KOPT-K1 (cell line): ENCODE results near the gene FOXP1.

Experiments used
- H3K27ac ChIP-seq: fragments of 200-600 bp; sonication (generic); 2 replicates; pipeline ENCODE4 v1.5.1; 2016; ENCODE audit warnings: antibody characterized with exemption, mild to moderate bottlenecking, low read depth, low read length; ENCODE audit not compliant: poor library complexity, severe bottlenecking
- H3K36me3 ChIP-seq: fragments of 200-600 bp; sonication (generic); 2 replicates; pipeline ENCODE4 v1.5.1; 2017; ENCODE audit warnings: antibody characterized with exemption, mild to moderate bottlenecking, low read length, moderate library complexity; ENCODE audit not compliant: insufficient read depth
- H3K9me3 ChIP-seq: fragments of 200-600 bp; sonication (generic); 2 replicates; pipeline ENCODE4 v1.5.1; 2017; ENCODE audit warnings: antibody characterized with exemption, low read length, mild to moderate bottlenecking; ENCODE audit not compliant: insufficient read depth, poor library complexity, severe bottlenecking

Gene FOXP1

DNA sequence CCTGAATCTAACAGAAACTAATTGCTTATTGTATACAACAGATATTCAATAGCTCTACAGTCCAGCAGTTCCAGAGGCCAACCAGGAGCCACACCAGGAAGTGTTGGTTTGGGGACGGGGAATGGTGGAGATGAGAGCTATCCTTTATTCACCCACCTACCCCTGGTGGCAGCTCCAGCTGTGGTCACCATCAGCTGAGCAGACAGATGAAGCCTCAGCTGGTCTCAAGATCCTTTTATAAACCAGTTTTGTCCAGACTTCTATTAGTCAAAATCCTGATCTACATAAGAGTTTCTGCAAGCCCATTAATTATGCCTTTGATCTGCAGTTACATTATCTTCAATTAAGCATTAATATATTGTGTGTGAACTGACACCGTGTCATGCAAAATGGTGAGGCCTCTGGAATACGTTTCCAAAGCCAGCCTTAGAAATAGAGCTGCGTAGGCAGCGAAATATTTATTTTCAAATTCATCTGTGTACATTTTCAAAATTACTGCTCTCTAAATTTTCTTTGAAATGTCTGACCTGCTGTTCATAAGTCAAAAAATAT is 488.8 kb downstream of the FOXP1 start:
- Histone ChIP-seq H3K27ac (no peak overlapping the region), H3K9me3 (no peaks in the 10 kb centered on the region), H3K36me3 (no peaks in the 10 kb centered on the region)

DNA sequence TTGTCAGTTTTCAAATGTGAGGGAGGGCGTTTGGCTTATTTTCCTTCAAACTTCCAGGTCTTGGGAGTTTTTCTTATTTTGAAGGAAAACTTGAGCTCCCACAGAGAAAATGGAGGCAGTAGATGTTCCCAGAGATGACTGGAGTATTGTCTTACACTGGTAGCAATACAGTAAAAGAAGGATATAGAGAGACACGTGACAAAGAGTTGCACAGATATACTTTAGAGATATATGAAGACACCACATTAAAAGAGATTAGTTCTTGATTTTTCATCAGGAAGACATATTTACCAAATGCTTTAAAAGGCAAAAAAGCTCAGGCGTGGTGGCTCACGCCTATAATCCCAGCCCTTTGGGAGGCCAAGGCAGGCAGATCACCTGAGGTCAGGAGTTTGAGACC is 490.9 kb downstream of the FOXP1 start:
- no peaks in the 10 kb centered on the region for H3K36me3 ChIP-seq
- no peaks in the 10 kb centered on the region for H3K9me3 ChIP-seq
- no peak overlapping the region for H3K27ac ChIP-seq

DNA sequence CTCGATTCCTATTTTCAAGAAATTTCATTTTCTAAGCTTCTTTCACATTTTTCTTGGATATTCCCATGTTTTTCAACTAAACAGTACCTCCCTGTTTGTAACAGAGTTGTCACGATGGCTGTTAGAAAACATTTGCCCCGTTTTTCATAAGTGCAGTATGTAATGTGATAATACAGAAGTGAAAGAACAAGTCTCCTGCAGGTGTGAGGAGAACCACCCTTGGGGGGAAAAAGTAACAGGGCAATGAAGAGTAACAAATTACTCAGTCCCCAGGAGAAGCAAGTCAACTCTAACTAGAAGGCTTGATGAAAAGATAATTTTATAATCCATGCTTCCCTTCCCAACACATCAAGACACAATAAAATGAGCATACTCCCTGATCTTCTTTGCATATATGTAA is 493.3 kb downstream of the FOXP1 start:
- Histone ChIP-seq H3K27ac (no peak overlapping the region), H3K9me3 (no peaks in the 10 kb centered on the region), H3K36me3 (no peaks in the 10 kb centered on the region)

DNA sequence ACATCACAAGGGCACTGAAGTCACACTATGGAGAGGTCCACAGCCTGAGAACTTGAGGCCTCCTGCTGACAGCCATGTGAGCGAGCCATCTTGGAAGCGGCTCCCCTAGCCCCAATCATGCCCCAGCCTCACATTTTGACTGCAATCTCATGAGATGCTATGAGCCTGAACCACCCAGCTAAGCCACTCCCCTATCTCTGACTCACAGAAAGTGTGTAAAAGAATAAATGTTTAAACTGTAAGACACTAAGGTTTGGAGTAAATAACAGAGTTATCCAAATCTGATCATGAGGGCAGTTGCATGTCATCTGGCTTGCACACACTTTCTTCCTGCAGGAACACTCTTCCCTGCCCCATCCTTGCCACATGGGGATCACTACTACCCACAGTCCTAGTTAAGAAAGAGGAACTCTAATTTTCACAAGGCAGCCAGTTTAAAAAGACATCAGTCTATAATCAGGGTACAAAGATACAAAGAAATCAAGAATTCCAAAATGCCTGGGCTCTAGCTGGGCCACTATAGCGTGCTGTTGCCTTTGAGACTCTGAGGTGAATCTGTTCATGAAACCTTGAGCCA is 494.2 kb downstream of the FOXP1 start:
- H3K27ac ChIP-seq, result no peak overlapping the region
- H3K9me3 ChIP-seq, result no peaks in the 10 kb centered on the region
- no peaks in the 10 kb centered on the region for H3K36me3 ChIP-seq

DNA sequence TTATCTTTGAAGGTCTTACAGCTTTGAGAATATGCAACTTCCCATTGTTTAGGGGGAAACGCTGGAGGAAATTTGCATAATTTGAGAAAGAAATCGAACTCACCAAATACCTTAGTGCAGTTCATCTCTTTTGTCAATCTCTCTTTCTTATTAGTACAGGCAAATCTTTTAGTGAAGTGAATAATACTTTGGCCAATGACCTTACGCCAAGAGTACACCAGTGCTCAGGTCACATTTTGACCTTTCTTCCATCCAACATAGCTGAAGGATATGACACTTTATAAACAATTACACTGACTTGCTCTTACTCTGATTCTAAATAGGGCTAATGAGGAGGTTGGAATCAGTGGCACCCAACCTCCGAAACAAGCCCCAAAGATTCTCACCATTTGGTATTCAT is 494.8 kb downstream of the FOXP1 start:
- Histone ChIP-seq H3K36me3 (no peaks in the 10 kb centered on the region), H3K27ac (no peak overlapping the region), H3K9me3 (no peaks in the 10 kb centered on the region)

DNA sequence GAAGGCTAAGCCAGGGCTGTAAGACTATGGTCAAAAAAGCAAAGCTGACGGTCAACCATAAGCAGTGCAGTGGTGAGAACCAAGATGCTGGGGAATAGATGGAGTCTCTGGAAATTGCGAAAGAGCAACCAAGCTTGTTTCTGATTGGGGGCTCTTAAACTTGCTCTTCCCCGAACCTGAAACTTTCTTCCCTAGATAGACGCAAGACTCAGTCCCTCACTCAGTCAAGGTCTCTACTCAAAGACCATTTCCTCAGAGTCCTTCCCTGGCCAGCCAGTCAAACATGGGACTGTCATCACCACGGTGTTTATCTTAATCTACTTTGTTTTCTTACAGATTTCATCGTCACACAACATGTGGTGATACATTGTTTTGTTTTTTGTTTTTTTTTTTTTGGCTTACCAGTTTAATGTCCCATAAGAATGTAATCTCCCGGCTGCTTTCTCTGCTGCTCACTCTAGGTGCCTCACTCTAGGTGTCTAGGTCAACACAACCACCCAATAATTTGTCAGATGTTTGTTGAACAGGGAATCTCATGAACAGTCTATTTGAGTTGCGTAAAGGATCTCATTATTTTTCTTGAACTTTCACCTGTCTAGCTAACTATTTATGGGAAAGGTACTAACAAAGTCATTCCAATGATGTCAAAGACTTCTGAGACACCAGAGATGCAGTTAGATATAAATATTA is 495.4 kb downstream of the FOXP1 start:
- Histone ChIP-seq H3K27ac (no peak overlapping the region), H3K36me3 (no peaks in the 10 kb centered on the region), H3K9me3 (peaks cover 2% of the 10 kb centered on the region)

DNA sequence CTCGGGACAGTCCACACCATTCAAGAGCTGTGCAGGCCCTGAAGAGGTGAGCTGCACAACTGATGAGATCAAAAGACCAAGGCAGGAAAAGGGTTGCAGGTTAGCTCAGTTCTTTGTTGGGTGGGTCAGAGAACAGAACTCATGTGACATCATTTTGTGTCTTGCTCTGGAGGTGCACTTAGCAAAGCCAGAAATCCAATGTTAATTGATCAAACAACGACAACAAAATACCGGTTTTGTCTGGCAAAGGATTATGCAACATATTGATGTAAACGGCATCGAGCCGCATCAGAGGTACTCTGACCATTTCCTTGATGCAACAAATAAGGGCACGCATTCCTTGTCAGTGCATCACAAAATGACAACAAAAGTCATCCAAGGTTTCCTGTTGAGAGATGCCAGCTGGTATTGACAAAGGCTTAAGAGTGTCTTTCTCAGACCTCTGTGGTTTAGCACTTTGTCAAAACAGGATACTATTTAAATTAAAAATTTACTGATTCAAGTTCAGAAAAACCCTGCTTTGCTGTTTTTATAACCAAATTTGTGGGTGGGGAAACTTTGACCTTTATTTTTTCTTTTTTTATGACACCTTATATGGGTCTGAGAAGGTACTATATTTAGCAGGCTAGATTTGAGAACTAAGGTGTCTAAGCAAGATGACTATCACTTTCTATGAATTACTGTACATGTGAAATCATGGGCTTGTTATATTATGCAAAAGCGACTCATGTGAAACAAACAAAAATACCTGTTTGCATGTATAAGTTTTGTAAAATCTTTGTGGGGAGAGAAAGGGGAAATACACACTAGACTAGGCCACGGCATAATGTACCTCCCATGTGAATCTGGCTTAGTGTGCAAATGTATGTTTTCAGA is 496.1 kb downstream of the FOXP1 start:
- Histone ChIP-seq H3K9me3 (peaks cover 5% of the 10 kb centered on the region), H3K36me3 (no peaks in the 10 kb centered on the region), H3K27ac (no peak overlapping the region)

DNA sequence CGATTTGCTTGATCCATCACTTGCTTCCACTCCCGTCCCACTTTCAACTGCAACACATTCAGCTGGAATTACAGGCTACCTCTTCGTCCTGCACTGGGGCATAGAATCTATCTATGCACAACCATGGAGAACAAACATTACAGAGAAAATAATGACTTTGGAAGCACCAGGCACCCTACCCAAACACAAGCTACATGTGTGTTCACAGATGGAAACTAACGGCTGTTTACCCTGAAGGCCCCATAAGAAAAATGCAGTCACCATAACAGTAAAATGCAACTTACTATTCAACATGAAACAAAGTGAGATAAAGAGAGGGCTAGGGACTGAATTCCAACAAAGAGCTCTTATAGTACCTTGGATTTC is 496.8 kb downstream of the FOXP1 start:
- Histone ChIP-seq H3K27ac (no peak overlapping the region), H3K36me3 (no peaks in the 10 kb centered on the region), H3K9me3 (peaks cover 5% of the 10 kb centered on the region)

DNA sequence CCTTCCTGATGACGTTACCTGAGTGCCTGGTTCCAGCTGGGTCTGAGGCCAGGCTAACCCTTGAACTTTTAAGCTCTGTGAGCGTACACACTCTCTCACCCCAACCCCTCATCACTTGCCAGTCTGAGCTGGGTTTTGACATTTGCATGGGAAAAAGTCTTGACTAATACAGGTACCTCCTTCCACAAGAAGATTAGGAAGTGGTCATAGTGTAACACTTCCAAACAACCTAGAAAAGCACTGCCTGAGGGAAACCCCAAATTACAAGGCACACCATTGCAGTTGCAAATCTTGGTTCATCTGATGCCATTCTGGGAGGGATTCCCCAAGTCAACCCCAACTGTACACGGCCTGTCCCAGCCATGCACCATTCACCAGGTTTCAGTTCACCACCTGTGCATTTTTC is 499.8 kb downstream of the FOXP1 start:
- no peak overlapping the region for H3K27ac ChIP-seq
- H3K9me3 ChIP-seq, result peaks cover 5% of the 10 kb centered on the region
- H3K36me3 ChIP-seq, result no peaks in the 10 kb centered on the region

DNA sequence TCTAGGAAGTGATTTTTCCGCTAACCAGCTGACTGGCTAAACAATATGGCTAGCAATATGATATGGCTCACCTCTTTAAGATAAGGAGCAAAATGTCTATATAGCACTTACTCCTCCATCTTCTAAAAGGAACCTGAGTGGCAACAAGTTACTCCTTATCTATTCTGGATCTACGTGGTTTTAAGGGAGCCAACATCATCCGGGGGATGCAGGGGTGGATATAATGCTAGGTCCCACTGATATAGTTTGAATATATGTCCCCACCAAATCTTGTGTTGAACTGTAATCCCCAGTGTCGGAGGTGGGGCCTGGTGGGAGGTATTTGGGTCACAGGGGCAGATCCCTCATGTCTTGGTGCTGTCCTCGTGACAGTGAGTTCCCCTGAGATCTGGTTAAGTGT is 500.7 kb downstream of the FOXP1 start:
- Histone ChIP-seq H3K27ac (no peak overlapping the region), H3K36me3 (no peaks in the 10 kb centered on the region), H3K9me3 (peaks cover 5% of the 10 kb centered on the region)

DNA sequence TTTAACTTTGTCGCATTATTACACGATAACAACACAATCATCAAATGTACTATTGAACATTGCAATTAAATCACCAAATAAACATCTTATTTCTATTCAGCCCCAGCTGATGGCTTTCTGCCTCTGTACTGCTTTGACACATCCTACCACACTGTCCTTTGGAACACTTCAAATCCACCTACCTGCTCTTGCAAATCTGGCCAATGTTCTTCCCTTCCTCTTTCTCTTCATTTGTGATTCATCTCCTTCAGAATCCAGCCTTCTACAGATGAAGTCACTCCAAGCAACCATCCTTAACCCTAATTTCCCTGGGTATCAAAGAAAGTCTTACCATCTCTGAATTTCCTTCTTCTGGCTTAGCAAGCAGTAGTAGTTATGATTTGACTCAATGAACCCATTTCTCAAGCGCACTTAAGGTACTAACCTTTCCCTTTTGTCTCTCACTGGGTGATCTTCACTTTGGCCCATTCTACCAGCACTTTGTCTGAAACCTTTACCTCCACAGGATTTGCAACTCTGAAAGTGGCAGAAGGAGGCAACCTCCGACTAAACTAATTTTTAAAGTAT is 502.9 kb downstream of the FOXP1 start:
- Histone ChIP-seq H3K9me3 (peaks cover 5% of the 10 kb centered on the region), H3K36me3 (no peaks in the 10 kb centered on the region), H3K27ac (no peak overlapping the region)

DNA sequence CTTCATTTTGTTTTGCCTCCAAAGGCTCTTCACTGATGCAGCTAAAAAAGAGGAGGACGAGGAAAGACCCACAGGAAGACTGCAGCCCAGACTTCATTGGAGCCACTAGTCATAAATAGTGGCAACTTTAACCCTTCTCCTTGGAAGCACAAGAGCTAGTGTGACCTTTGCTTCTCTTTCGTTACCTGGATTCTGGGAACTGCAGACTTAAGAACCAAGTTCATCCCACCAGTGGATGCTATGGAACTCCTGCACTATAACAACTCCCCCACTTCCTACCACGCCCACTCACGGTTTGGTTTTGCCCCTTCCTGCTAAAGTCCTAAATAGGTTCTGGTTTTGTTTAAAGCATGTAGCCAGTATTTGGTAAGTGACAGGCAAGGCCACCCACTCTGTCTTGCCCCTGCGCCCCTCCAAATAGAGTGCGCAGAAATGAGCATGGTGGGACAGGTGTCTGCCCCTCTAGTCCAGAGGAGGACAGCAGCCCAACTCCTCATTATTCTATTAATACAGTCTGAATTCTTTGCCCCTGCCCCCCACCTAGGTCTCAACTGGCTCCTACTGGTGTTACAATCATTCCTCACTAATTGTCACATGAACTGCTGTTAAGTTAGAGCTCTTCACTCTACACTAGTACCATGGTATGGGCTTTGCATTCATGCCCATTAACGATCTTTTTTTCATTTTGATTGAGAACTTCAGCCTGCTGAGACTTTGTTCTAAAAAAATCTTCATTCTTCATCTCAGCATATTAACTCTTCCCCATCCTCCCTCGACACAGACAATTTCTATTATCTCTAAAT is 504.6 kb downstream of the FOXP1 start:
- Histone ChIP-seq H3K9me3 (peaks cover 5% of the 10 kb centered on the region), H3K36me3 (no peaks in the 10 kb centered on the region), H3K27ac (no peak overlapping the region)

DNA sequence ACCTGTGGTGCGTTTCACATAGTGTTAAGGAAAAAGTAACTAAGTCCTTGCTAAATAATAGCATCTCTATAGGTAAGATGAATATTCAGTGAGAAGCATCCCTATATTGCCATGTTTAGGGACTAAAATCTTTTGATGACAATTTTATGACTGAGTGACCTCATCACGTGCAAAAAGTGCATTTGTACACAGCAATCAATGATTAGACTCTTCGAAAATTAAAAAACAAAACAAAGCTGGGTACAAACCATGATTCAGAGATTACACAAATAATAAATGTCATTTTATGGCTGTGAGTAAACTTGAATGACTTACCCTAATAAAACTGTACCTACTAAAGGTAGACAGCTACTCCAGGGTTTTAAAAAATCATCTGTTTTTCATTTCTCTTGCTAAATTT is 505.3 kb downstream of the FOXP1 start:
- H3K27ac ChIP-seq, result no peak overlapping the region
- H3K9me3 ChIP-seq, result peaks cover 3% of the 10 kb centered on the region
- H3K36me3 ChIP-seq, result no peaks in the 10 kb centered on the region

DNA sequence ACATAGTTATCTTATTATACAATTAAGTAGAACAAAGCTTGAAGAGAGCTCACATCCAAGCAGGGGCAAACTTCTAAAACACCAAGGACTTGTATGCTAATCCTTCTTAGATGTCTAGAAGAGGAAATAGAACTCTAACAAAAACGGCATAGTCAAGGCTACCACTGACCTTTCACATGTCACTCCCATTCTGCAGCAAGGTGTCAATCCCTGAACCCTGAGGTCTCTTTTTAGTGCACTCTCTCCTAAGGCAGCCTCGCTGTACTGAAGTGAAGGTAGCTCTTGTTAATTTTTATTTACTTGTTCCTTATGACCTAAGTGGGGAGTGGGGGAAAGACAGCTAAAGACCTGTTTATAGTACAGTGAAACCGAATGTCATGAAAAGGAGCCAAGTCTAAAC is 506.5 kb downstream of the FOXP1 start:
- H3K27ac ChIP-seq, result no peak overlapping the region
- no peaks in the 10 kb centered on the region for H3K36me3 ChIP-seq
- H3K9me3 ChIP-seq, result no peaks in the 10 kb centered on the region
